Activated naive CD4-positive, alpha-beta T cell treated with anti-CD3 and anti-CD28 coated beads, Interleukin-2, amount 10 ng/mL, durations not matched to agents 7 days and 5 days (primary cell): Measurements from ENCODE around the gene TNRC18.
"Not testable (repeated sequence)": the region's sequence is repeated elsewhere in the genome, so short reads cannot be mapped to it uniquely, and the experiment has no call there.

ENCODE experiments used
- CTCF ChIA-PET: fragments of 350-600 bp; sonication (Branson Sonifier 250); formaldehyde crosslinking; loops from one replicate; lab custom pipeline; 2021; ENCODE audit warnings: antibody characterized with exemption; lab: Charles Lee
- DNase-seq: peaks from one replicate; pipeline ENCODE4 v3.0.0-alpha.2; 2020
- H3K27ac Mint-ChIP-seq: one replicate; pipeline ENCODE4 v1.8.0; 2021; ENCODE audit warnings: mild to moderate bottlenecking, moderate library complexity, mixed read lengths
- H3K27me3 Mint-ChIP-seq: one replicate; pipeline ENCODE4 v1.8.0; 2021; ENCODE audit warnings: mild to moderate bottlenecking, mixed read lengths
- H3K36me3 Mint-ChIP-seq: one replicate; pipeline ENCODE4 v1.8.0; 2021; ENCODE audit warnings: mixed read lengths
- H3K4me1 Mint-ChIP-seq: one replicate; pipeline ENCODE4 v1.8.0; 2021; ENCODE audit warnings: mixed read lengths
- H3K4me3 Mint-ChIP-seq: one replicate; pipeline ENCODE4 v1.8.0; 2021; ENCODE audit warnings: mild to moderate bottlenecking, moderate library complexity, mixed read lengths
- H3K9me3 Mint-ChIP-seq: one replicate; pipeline ENCODE4 v1.8.0; 2021; ENCODE audit warnings: mixed read lengths

Gene TNRC18

GRCh38 chr7:5343884-5344283 is 79.8 kb downstream of the TNRC18 start:
- H3K9me3 Mint-ChIP-seq, result peaks cover 11% of the 10 kb centered on the region
- CTCF ChIA-PET, result no interaction called here
- peaks cover 4% of the 10 kb centered on the region for H3K4me1 Mint-ChIP-seq
- H3K27me3 Mint-ChIP-seq, result no peaks in the 10 kb centered on the region
- DNase-seq, result no peak
- no peak overlapping the region for H3K4me3 Mint-ChIP-seq
- H3K27ac Mint-ChIP-seq, result no peak overlapping the region
- H3K36me3 Mint-ChIP-seq, result peaks cover 64% of the 10 kb centered on the region

- peak overlapping the region; percentile 51 for H3K27ac Mint-ChIP-seq
- peaks cover 68% of the 10 kb centered on the region for H3K36me3 Mint-ChIP-seq
- no peak for DNase-seq
- H3K4me3 Mint-ChIP-seq, result no peak overlapping the region
- CTCF ChIA-PET, result no interaction called here
- H3K4me1 Mint-ChIP-seq, result peaks cover 4% of the 10 kb centered on the region
- H3K9me3 Mint-ChIP-seq, result peaks cover 11% of the 10 kb centered on the region
- H3K27me3 Mint-ChIP-seq, result no peaks in the 10 kb centered on the region
Measured at GRCh38 chr7:5342631-5343030, 81.0 kb downstream of the TNRC18 start.

- Mint-ChIP-seq H3K27me3 (peaks cover 4% of the 10 kb centered on the region), H3K36me3 (peaks cover 77% of the 10 kb centered on the region), H3K27ac (no peak overlapping the region), H3K4me3 (no peak overlapping the region), H3K9me3 (peaks cover 24% of the 10 kb centered on the region), H3K4me1 (peaks cover 4% of the 10 kb centered on the region)
- CTCF ChIA-PET, result interaction anchor here (1.6 kb wide), 1 partner anchor 99 kb away, joined by 3 read pairs; no protein-coding TSS in a partner anchor
- DNase-seq, result no peak
Measured at GRCh38 chr7:5339955-5340354, 83.7 kb downstream of the TNRC18 start.

GRCh38 chr7:5337047-5337446 is 86.6 kb downstream of the TNRC18 start:
- CTCF ChIA-PET, result no interaction called here
- H3K4me1 Mint-ChIP-seq, result peaks cover 6% of the 10 kb centered on the region
- H3K4me3 Mint-ChIP-seq, result no peak overlapping the region
- H3K27ac Mint-ChIP-seq, result no peak overlapping the region
- no peak for DNase-seq
- H3K27me3 Mint-ChIP-seq, result peaks cover 17% of the 10 kb centered on the region
- H3K36me3 Mint-ChIP-seq, result peaks cover 67% of the 10 kb centered on the region
- H3K9me3 Mint-ChIP-seq, result peaks cover 13% of the 10 kb centered on the region

- H3K36me3 Mint-ChIP-seq, result peaks cover 68% of the 10 kb centered on the region
- peaks cover 16% of the 10 kb centered on the region for H3K4me1 Mint-ChIP-seq
- H3K9me3 Mint-ChIP-seq, result peaks cover 13% of the 10 kb centered on the region
- no peak overlapping the region for H3K4me3 Mint-ChIP-seq
- no peak for DNase-seq
- H3K27ac Mint-ChIP-seq, result no peak overlapping the region
- CTCF ChIA-PET, result no interaction called here
- peaks cover 19% of the 10 kb centered on the region for H3K27me3 Mint-ChIP-seq
Measured at GRCh38 chr7:5334671-5335070, 89.0 kb downstream of the TNRC18 start.

- Mint-ChIP-seq H3K4me3 (no peak overlapping the region), H3K27me3 (peaks cover 23% of the 10 kb centered on the region), H3K27ac (no peak overlapping the region), H3K9me3 (peaks cover 13% of the 10 kb centered on the region), H3K36me3 (peaks cover 67% of the 10 kb centered on the region), H3K4me1 (peaks cover 16% of the 10 kb centered on the region)
- no peak for DNase-seq
- CTCF ChIA-PET, result no interaction called here
Measured at GRCh38 chr7:5333121-5334045, 90.3 kb downstream of the TNRC18 start.

- peaks cover 61% of the 10 kb centered on the region for H3K36me3 Mint-ChIP-seq
- peaks cover 23% of the 10 kb centered on the region for H3K27me3 Mint-ChIP-seq
- H3K4me1 Mint-ChIP-seq, result peaks cover 16% of the 10 kb centered on the region
- DNase-seq, result no peak
- H3K27ac Mint-ChIP-seq, result no peak overlapping the region
- no peak overlapping the region for H3K4me3 Mint-ChIP-seq
- CTCF ChIA-PET, result no interaction called here
- H3K9me3 Mint-ChIP-seq, result peaks cover 13% of the 10 kb centered on the region
Measured at GRCh38 chr7:5332579-5332978, 91.1 kb downstream of the TNRC18 start.

- H3K36me3 Mint-ChIP-seq, result peaks cover 51% of the 10 kb centered on the region
- peaks cover 19% of the 10 kb centered on the region for H3K27me3 Mint-ChIP-seq
- CTCF ChIA-PET, result interaction anchor here (1.4 kb wide), 1 partner anchor 90 kb away, joined by 5 read pairs; no protein-coding TSS in a partner anchor
- H3K27ac Mint-ChIP-seq, result no peak overlapping the region
- H3K4me3 Mint-ChIP-seq, result no peak overlapping the region
- H3K4me1 Mint-ChIP-seq, result peaks cover 16% of the 10 kb centered on the region
- H3K9me3 Mint-ChIP-seq, result no peaks in the 10 kb centered on the region
- no peak for DNase-seq
Measured at GRCh38 chr7:5330288-5330687, 93.3 kb downstream of the TNRC18 start.

- Mint-ChIP-seq H3K4me3 (no peak overlapping the region), H3K27me3 (peaks cover 6% of the 10 kb centered on the region), H3K4me1 (no peaks in the 10 kb centered on the region), H3K9me3 (peaks cover 4% of the 10 kb centered on the region), H3K27ac (no peak overlapping the region), H3K36me3 (peaks cover 53% of the 10 kb centered on the region)
- CTCF ChIA-PET, result no interaction called here
- no peak for DNase-seq
Measured at GRCh38 chr7:5324961-5325360, 98.7 kb downstream of the TNRC18 start.

GRCh38 chr7:5323800-5324781 is 99.5 kb downstream of the TNRC18 start:
- H3K36me3 Mint-ChIP-seq, result peaks cover 57% of the 10 kb centered on the region
- H3K4me3 Mint-ChIP-seq, DNase-seq, H3K27me3 Mint-ChIP-seq, CTCF ChIA-PET, H3K27ac Mint-ChIP-seq, H3K4me1 Mint-ChIP-seq: not testable (repeated sequence)
- peaks cover 11% of the 10 kb centered on the region for H3K9me3 Mint-ChIP-seq

GRCh38 chr7:5322621-5323410 is 100.8 kb downstream of the TNRC18 start:
- H3K4me3 Mint-ChIP-seq, result no peak overlapping the region
- H3K4me1 Mint-ChIP-seq, result no peaks in the 10 kb centered on the region
- no peak for DNase-seq
- CTCF ChIA-PET, result no interaction called here
- peaks cover 69% of the 10 kb centered on the region for H3K36me3 Mint-ChIP-seq
- peaks cover 21% of the 10 kb centered on the region for H3K9me3 Mint-ChIP-seq
- H3K27ac Mint-ChIP-seq, result no peak overlapping the region
- no peaks in the 10 kb centered on the region for H3K27me3 Mint-ChIP-seq

GRCh38 chr7:5320802-5321396 is 102.7 kb downstream of the TNRC18 start:
- Mint-ChIP-seq H3K27me3 (no peaks in the 10 kb centered on the region), H3K36me3 (peaks cover 65% of the 10 kb centered on the region), H3K27ac (no peak overlapping the region), H3K4me3 (no peak overlapping the region), H3K4me1 (no peaks in the 10 kb centered on the region), H3K9me3 (peaks cover 21% of the 10 kb centered on the region)
- CTCF ChIA-PET, result no interaction called here
- no peak for DNase-seq

GRCh38 chr7:5320391-5320790 is 103.2 kb downstream of the TNRC18 start:
- Mint-ChIP-seq H3K27me3 (no peaks in the 10 kb centered on the region), H3K9me3 (peaks cover 21% of the 10 kb centered on the region), H3K4me1 (no peaks in the 10 kb centered on the region), H3K4me3 (no peak overlapping the region), H3K36me3 (peaks cover 69% of the 10 kb centered on the region), H3K27ac (no peak overlapping the region)
- CTCF ChIA-PET, result no interaction called here
- no peak for DNase-seq
